CD4-positive, alpha-beta T cell treated with Interleukin-17A for 1 hour (primary cell): ENCODE results near the gene ZMYM2.

Experiments used
- DNase-seq: peaks from one replicate; pipeline ENCODE4 v3.0.0-alpha.2; 2020

ZMYM2 gene

GRCh38 chr13:20049558-20050473 is 91.3 kb downstream of the ZMYM2 start:
- DNase-seq, result peak; percentile 4

- no peak for DNase-seq
These were observed 92.8 kb downstream of the ZMYM2 start for GRCh38 chr13:20051366-20051765.

- no peak for DNase-seq
These were observed 94.5 kb downstream of the ZMYM2 start for GRCh38 chr13:20053016-20053415.

GRCh38 chr13:20053891-20054290 is 95.4 kb downstream of the ZMYM2 start:
- DNase-seq, result no peak

- DNase-seq, result no peak
These were observed 96.1 kb downstream of the ZMYM2 start for GRCh38 chr13:20054586-20054985.

- no peak for DNase-seq
These were observed 98.7 kb downstream of the ZMYM2 start for GRCh38 chr13:20057214-20057613.

GRCh38 chr13:20057963-20058362 is 99.4 kb downstream of the ZMYM2 start:
- no peak for DNase-seq

GRCh38 chr13:20058476-20058875 is 99.9 kb downstream of the ZMYM2 start:
- DNase-seq, result no peak

GRCh38 chr13:20064128-20064527 is 105.6 kb downstream of the ZMYM2 start:
- no peak for DNase-seq

- DNase-seq, result no peak
These were observed 107.0 kb downstream of the ZMYM2 start for GRCh38 chr13:20065516-20065915.

- no peak for DNase-seq
These were observed 111.4 kb downstream of the ZMYM2 start for GRCh38 chr13:20069956-20070355.

- no peak for DNase-seq
These were observed 115.2 kb downstream of the ZMYM2 start for GRCh38 chr13:20073775-20074174.

- no peak for DNase-seq
These were observed 116.4 kb downstream of the ZMYM2 start for GRCh38 chr13:20074966-20075365.

GRCh38 chr13:20077086-20077485 is 118.6 kb downstream of the ZMYM2 start:
- no peak for DNase-seq

- no peak for DNase-seq
These were observed 122.0 kb downstream of the ZMYM2 start for GRCh38 chr13:20080377-20081164.

GRCh38 chr13:20090349-20090748 is 131.8 kb downstream of the ZMYM2 start:
- DNase-seq, result peak; percentile 9

GRCh38 chr13:20093951-20094350 is 135.4 kb downstream of the ZMYM2 start:
- DNase-seq, result no peak

GRCh38 chr13:20099319-20099718 is 140.8 kb downstream of the ZMYM2 start:
- no peak for DNase-seq

GRCh38 chr13:20101467-20102316 is 143.2 kb downstream of the ZMYM2 start:
- DNase-seq, result no peak

GRCh38 chr13:20102525-20103180 is 144.1 kb downstream of the ZMYM2 start:
- no peak for DNase-seq

- DNase-seq, result no peak
These were observed 146.7 kb downstream of the ZMYM2 start for GRCh38 chr13:20105161-20105689.

GRCh38 chr13:20106742-20107141 is 148.2 kb downstream of the ZMYM2 start:
- no peak for DNase-seq
